ENCODE data around the gene TMEM219. TPM values are rescaled to one million over a fixed set of nuclear protein-coding genes. Genes with fewer than 3 reads are reported as not detected.

TMEM219 gene
- total and polyA plus RNA-seq, 2 of the 8 experiments (the other 6 are each of a cell fraction or from before 2014, with no cell fraction given) = 60.2 to 116 TPM

DNA sequence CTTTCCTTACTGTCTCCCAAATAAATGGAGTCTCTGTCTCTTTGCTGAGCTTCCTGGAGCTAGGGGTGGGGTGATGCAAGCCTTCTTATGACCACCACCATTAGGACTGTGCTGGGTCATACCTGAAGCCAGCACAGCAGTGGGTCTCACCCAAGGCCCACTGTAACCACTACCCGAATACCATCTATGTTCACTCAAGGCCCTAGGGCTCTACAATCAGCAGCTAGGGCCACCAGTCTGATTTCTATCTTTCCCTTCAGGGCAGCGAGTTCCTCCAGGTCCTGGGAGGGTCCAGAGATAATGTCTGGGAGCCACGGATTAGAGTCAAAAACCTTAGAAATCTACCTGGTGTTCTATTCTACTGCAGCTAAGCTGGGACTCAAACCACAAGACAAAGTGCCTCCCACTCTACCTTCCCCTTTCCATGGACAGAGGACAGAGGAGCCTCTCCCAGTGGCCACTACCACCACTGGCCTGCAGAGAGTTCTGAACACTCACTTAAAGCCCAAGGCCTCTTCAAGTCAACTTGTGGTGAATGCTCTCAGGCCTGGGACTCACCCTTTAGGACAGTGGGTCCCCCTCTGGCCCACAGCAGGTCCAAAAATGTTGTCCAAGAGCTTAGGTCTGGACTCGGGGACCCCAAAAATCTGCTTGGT, 10.9 kb upstream of the TMEM219 start (continued):
- TF ChIP-seq, protein P1, sequence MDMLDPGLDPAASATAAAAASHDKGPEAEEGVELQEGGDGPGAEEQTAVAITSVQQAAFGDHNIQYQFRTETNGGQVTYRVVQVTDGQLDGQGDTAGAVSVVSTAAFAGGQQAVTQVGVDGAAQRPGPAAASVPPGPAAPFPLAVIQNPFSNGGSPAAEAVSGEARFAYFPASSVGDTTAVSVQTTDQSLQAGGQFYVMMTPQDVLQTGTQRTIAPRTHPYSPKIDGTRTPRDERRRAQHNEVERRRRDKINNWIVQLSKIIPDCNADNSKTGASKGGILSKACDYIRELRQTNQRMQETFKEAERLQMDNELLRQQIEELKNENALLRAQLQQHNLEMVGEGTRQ (IDR thresholded peaks at IDR 0.05; ENCODE audit: low read length) = no peak
- TF ChIP-seq CBX8 (IDR thresholded peaks at IDR 0.05; ENCODE audit: borderline replicate concordance, low read depth, low read length) (no peak), KDM1A (IDR thresholded peaks at IDR 0.05; ENCODE audit: borderline replicate concordance, low read length) (no peak)

Data from H1 (cell line).